Measurements from ENCODE around the gene GNG7.
"Not testable (repeated sequence)": the region's sequence is repeated elsewhere in the genome, so short reads cannot be mapped to it uniquely, and the experiment has no call there.

DNA sequence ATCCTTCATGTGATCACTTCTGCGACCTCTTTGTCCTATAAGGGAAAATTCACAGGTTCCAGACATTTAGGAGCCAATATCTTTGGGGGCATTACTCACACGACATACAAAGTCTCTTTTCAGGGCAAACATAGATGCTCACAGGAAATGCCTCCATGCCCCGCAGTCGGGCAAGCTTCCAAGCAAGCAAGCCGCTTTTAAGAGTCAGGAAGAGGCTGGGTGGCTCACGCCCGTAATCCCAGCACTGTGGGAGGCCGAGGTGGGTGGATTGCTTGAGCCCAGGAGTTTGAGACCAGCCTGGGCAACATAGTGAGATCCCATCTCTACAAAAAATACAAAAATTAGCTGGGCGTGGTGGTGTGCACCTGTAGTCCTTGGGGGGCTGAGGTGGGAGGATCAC, 96.6 kb downstream of the GNG7 start:
- not testable (repeated sequence) for TF ChIP-seq EZH2 (optimal IDR thresholded peaks at IDR 0.05; ENCODE audit: low read depth, low read length); EZH2phosphoT487 (IDR thresholded peaks at IDR 0.05; ENCODE audit: low read length)
- TF ChIP-seq, protein P1, sequence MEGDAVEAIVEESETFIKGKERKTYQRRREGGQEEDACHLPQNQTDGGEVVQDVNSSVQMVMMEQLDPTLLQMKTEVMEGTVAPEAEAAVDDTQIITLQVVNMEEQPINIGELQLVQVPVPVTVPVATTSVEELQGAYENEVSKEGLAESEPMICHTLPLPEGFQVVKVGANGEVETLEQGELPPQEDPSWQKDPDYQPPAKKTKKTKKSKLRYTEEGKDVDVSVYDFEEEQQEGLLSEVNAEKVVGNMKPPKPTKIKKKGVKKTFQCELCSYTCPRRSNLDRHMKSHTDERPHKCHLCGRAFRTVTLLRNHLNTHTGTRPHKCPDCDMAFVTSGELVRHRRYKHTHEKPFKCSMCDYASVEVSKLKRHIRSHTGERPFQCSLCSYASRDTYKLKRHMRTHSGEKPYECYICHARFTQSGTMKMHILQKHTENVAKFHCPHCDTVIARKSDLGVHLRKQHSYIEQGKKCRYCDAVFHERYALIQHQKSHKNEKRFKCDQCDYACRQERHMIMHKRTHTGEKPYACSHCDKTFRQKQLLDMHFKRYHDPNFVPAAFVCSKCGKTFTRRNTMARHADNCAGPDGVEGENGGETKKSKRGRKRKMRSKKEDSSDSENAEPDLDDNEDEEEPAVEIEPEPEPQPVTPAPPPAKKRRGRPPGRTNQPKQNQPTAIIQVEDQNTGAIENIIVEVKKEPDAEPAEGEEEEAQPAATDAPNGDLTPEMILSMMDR (IDR thresholded peaks at IDR 0.05; ENCODE audit: low read length): not testable (repeated sequence)

All from MM.1S (cell line).